ENCODE results near the gene ARL4C.

Gene ARL4C

GRCh38 chr2:234514873-234515638 is 18.2 kb upstream of the ARL4C start:
- no peak for TF ChIP-seq CTCF (IDR thresholded peaks at IDR 0.05; ENCODE audit: borderline replicate concordance, insufficient read depth, low read depth, low read length)
- H3K4me3 ChIP-seq (ENCODE audit: low read depth, low read length): no peak overlapping the region

- no peak overlapping the region for H3K4me3 ChIP-seq (ENCODE audit: low read depth, low read length)
- no peak for TF ChIP-seq CTCF (IDR thresholded peaks at IDR 0.05; ENCODE audit: borderline replicate concordance, insufficient read depth, low read depth, low read length)
These were observed 17.2 kb upstream of the ARL4C start for GRCh38 chr2:234514099-234514498.

GRCh38 chr2:234512884-234513669 is 16.2 kb upstream of the ARL4C start:
- H3K4me3 ChIP-seq (ENCODE audit: low read depth, low read length): no peak overlapping the region
- TF ChIP-seq CTCF (IDR thresholded peaks at IDR 0.05; ENCODE audit: borderline replicate concordance, insufficient read depth, low read depth, low read length): no peak

GRCh38 chr2:234502919-234503285 is 6.0 kb upstream of the ARL4C start:
- TF ChIP-seq CTCF (IDR thresholded peaks at IDR 0.05; ENCODE audit: borderline replicate concordance, insufficient read depth, low read depth, low read length): no peak
- H3K4me3 ChIP-seq (ENCODE audit: low read depth, low read length): no peak overlapping the region

- no peak overlapping the region for H3K4me3 ChIP-seq (ENCODE audit: low read depth, low read length)
- TF ChIP-seq CTCF (IDR thresholded peaks at IDR 0.05; ENCODE audit: borderline replicate concordance, insufficient read depth, low read depth, low read length): no peak
These were observed 5.5 kb upstream of the ARL4C start for GRCh38 chr2:234502285-234502918.

- peak; percentile 69 for TF ChIP-seq CTCF (IDR thresholded peaks at IDR 0.05; ENCODE audit: borderline replicate concordance, insufficient read depth, low read depth, low read length)
- H3K4me3 ChIP-seq (ENCODE audit: low read depth, low read length): no peak overlapping the region
These were observed 3.6 kb upstream of the ARL4C start for GRCh38 chr2:234500394-234501006.

Data from GM12875 (cell line).